SK-N-SH (cell line): ENCODE measurements around the gene ODAD2. TPM values are rescaled to one million over a fixed set of nuclear protein-coding genes. Genes with fewer than 3 reads are reported as not detected.

Experiments
- CTCF ChIA-PET: fragments of 300-600, 350-600 bp; formaldehyde crosslinking; extraction: SDS; loops from one replicate; lab custom pipeline; 2021; lab: Yijun Ruan, JAX
- POLR2A ChIA-PET: fragments of 350-600 bp; sonication (Branson Sonifier 250); formaldehyde crosslinking; extraction: SDS; loops from one replicate; lab custom pipeline; 2020; ENCODE audit warnings: antibody characterized with exemption, inconsistent platforms; lab: Yijun Ruan, JAX
- DNase-seq: peaks from one replicate; pipeline ENCODE4 v3.0.0; 2012
- H2AFZ ChIP-seq: fragments of 200-600 bp; sonication (generic); 2 replicates; pipeline ENCODE4 v1.8.1; 2016; ENCODE audit warnings: antibody characterized with exemption, mild to moderate bottlenecking, low read depth
- H3F3A ChIP-seq: fragments of 200-600 bp; sonication (generic); replicated peaks from 2 replicates; pipeline ENCODE3; 2016; ENCODE audit warnings: antibody characterized with exemption, mild to moderate bottlenecking; ENCODE audit not compliant: insufficient read depth
- H3K27ac ChIP-seq, 2 experiments: fragments of 200-500 bp in 1 of 2; fragments of 200-600 bp in 1 of 2; sonication (Bioruptor generic) in 1 of 2; sonication (generic), shearing (Covaris generic) in 1 of 2; 2 replicates each; pipeline versions ENCODE4 v1.5.1 to v1.6.1; 2014 to 2016; ENCODE audit warnings: low read depth in 2 of 2, inconsistent platforms in 1 of 2, low read length in 1 of 2, mild to moderate bottlenecking in 1 of 2, mixed read lengths in 1 of 2
- H3K27me3 ChIP-seq: fragments of 200-600 bp; sonication (generic), shearing (Covaris generic); 2 replicates; pipeline ENCODE4 v1.6.1; 2016; ENCODE audit warnings: mixed run types; ENCODE audit not compliant: insufficient read depth
- H3K36me3 ChIP-seq, 2 experiments: fragments of 200-500 bp in 1 of 2; fragments of 200-600 bp in 1 of 2; sonication (Bioruptor generic) in 1 of 2; sonication (generic) in 1 of 2; replicated peaks in 1 of 2; 2 replicates each; pipeline versions ENCODE3 to v1.5.1; 2014 to 2016; ENCODE audit warnings: low read length in 1 of 2, mild to moderate bottlenecking in 1 of 2; ENCODE audit not compliant: insufficient read depth in 2 of 2, control insufficient read depth in 1 of 2
- H3K4me1 ChIP-seq, 2 experiments: fragments of 200-500 bp in 1 of 2; fragments of 200-600 bp in 1 of 2; sonication (Bioruptor generic) in 1 of 2; sonication (generic), shearing (Covaris generic) in 1 of 2; 2 replicates each; pipeline versions ENCODE4 v1.5.1 to v1.6.1; 2014 to 2016; ENCODE audit warnings: low read depth in 1 of 2, low read length in 1 of 2, mixed run types in 1 of 2; ENCODE audit not compliant: insufficient read depth in 2 of 2, control insufficient read depth in 1 of 2
- H3K4me2 ChIP-seq: fragments of 200-600 bp; sonication (generic), shearing (Covaris generic); 2 replicates; pipeline ENCODE4 v1.6.1; 2017; ENCODE audit warnings: mixed run types
- H3K4me3 ChIP-seq, 2 experiments: fragments of 200-500 bp in 1 of 2; fragments of 200-600 bp in 1 of 2; sonication (Bioruptor generic) in 1 of 2; sonication (generic), shearing (Covaris generic) in 1 of 2; 2 replicates each; pipeline versions ENCODE4 v1.5.1 to v1.8.1; 2014 to 2016; ENCODE audit warnings: low read depth in 2 of 2, inconsistent platforms in 1 of 2, low read length in 1 of 2, mild to moderate bottlenecking in 1 of 2, mixed read lengths in 1 of 2, moderate library complexity in 1 of 2
- H3K79me2 ChIP-seq: fragments of 200-600 bp; sonication (generic); 2 replicates; pipeline ENCODE4 v1.8.1; 2017; ENCODE audit warnings: mild to moderate bottlenecking; ENCODE audit not compliant: insufficient read depth
- H3K9ac ChIP-seq: fragments of 200-600 bp; sonication (generic); 2 replicates; pipeline ENCODE4 v1.6.1; 2017; ENCODE audit warnings: mixed run types
- H3K9me2 ChIP-seq: fragments of 200-600 bp; sonication (generic); 2 replicates; pipeline ENCODE4 v1.6.1; 2017; ENCODE audit warnings: mixed run types
- H3K9me3 ChIP-seq: fragments of 200-600 bp; sonication (generic); 2 replicates; pipeline ENCODE4 v1.6.1; 2017; ENCODE audit warnings: mixed run types, mild to moderate bottlenecking, moderate library complexity
- H4K20me1 ChIP-seq: fragments of 200-600 bp; sonication (generic); 2 replicates; pipeline ENCODE4 v1.6.1; 2017; ENCODE audit warnings: mild to moderate bottlenecking, mixed run types; ENCODE audit not compliant: insufficient read depth
- EP300 ChIP-seq, 2 experiments: IDR thresholded peaks; 2 replicates each; pipeline versions ENCODE4 v1.4.0 to v1.6.1; 2012; ENCODE audit warnings: borderline replicate concordance in 1 of 2, low read depth in 1 of 2, low read length in 1 of 2
- EZH2phosphoT487 ChIP-seq: fragments of 200-600 bp; sonication (generic); IDR thresholded peaks from 2 replicates; pipeline ENCODE4 v1.6.1; 2017; ENCODE audit warnings: low read depth, mixed run types, mild to moderate bottlenecking, antibody characterized with exemption, moderate library complexity, borderline replicate concordance
- GABPA ChIP-seq: IDR thresholded peaks from 2 replicates; pipeline ENCODE4 v1.4.0; 2012; ENCODE audit warnings: low read depth, mild to moderate bottlenecking
- MXI1 ChIP-seq: IDR thresholded peaks from 2 replicates; pipeline ENCODE4 v1.6.1; 2012; ENCODE audit warnings: mild to moderate bottlenecking, low read depth, low read length, improper control_type of control experiment
- NRF1 ChIP-seq: IDR thresholded peaks from 2 replicates; pipeline ENCODE4 v1.6.1; 2012; ENCODE audit warnings: low read depth, mild to moderate bottlenecking, low read length
- POLR2AphosphoS5 ChIP-seq: IDR thresholded peaks from 2 replicates; pipeline ENCODE4 v1.6.1; 2012; ENCODE audit warnings: low read depth, low read length
- RAD21 ChIP-seq: IDR thresholded peaks from 2 replicates; pipeline ENCODE4 v1.6.1; 2012; ENCODE audit warnings: mild to moderate bottlenecking, low read length
- SIN3A ChIP-seq: IDR thresholded peaks from 2 replicates; pipeline ENCODE4 v1.6.1; 2012; ENCODE audit warnings: low read depth, mild to moderate bottlenecking, low read length, moderate library complexity, borderline replicate concordance
- SMC3 ChIP-seq: IDR thresholded peaks from 2 replicates; pipeline ENCODE4 v1.6.1; 2012; ENCODE audit warnings: low read depth, low read length, improper control_type of control experiment
- TAF1 ChIP-seq: IDR thresholded peaks from 2 replicates; pipeline ENCODE4 v1.6.1; 2012; ENCODE audit warnings: low read depth, mild to moderate bottlenecking, low read length, moderate library complexity, borderline replicate concordance
- TEAD4 ChIP-seq: IDR thresholded peaks from 2 replicates; pipeline ENCODE4 v1.4.0; 2012; ENCODE audit warnings: mild to moderate bottlenecking, borderline replicate concordance; ENCODE audit not compliant: insufficient read depth
- YY1 ChIP-seq: IDR thresholded peaks from 2 replicates; pipeline ENCODE4 v1.4.0; 2012; ENCODE audit warnings: low read depth, mild to moderate bottlenecking
- WGBS: methylation state at CpG from one replicate; pipeline ENCODE4 v1.1.6; 2017; ENCODE audit warnings: low lambda C conversion rate; 5-methylcytosine and 5-hydroxymethylcytosine counted together
- polyA plus RNA-seq, 3 experiments: library from polyadenylated mRNA; depleted of rRNA; stranded (reverse); fragments of >200 nt; gene quantifications; 2 replicates each; pipeline ENCODE4 v1.2.3, GENCODE V29; 2012
- TF ChIP-seq, protein P1 (sequence below): fragments of 150-350 bp; IDR thresholded peaks from 2 replicates; pipeline ENCODE4 v1.6.1; 2017; ENCODE audit warnings: antibody characterized with exemption, low read length, low read depth, borderline replicate concordance
- TF ChIP-seq, protein P2 (sequence below): IDR thresholded peaks from 2 replicates; pipeline ENCODE4 v1.6.1; 2012; ENCODE audit warnings: mild to moderate bottlenecking, low read depth, low read length, moderate library complexity
- TF ChIP-seq, protein P3 (sequence below): fragments of 200-600 bp; sonication (generic); IDR thresholded peaks from 2 replicates; pipeline ENCODE4 v1.6.1; 2017; ENCODE audit warnings: antibody characterized with exemption, mild to moderate bottlenecking, moderate library complexity

ODAD2 gene
- polyA plus RNA-seq, 1 of the 3 experiments (the other 2 are of a cell fraction): not detected

DNA sequence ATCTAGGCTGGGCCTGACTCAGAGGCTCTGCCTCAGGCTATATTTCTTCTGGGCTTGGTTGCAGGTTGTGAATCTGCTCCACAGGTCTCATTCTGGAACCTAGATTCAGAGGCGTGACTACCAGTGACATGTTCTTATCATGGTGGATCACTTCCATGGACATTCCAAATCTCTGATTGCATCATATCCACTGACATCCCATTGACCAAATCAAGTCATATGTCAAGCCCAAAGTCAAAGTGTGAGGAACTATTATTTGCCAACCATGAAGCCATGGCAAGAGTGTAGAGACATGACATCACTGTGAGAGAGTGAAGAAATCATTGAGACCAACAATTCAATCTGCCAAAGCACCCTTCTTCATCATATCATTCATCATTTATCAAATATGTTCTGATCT is 11.9 kb upstream of the ODAD2 start:
- TF ChIP-seq, protein P1, sequence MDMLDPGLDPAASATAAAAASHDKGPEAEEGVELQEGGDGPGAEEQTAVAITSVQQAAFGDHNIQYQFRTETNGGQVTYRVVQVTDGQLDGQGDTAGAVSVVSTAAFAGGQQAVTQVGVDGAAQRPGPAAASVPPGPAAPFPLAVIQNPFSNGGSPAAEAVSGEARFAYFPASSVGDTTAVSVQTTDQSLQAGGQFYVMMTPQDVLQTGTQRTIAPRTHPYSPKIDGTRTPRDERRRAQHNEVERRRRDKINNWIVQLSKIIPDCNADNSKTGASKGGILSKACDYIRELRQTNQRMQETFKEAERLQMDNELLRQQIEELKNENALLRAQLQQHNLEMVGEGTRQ: no peak
- TF ChIP-seq EP300 (IDR thresholded peaks at IDR 0.05; ENCODE audit: borderline replicate concordance in 1 of 2, low read depth in 1 of 2, low read length in 1 of 2): no peak
- no peak for TF ChIP-seq MXI1
- no peak for TF ChIP-seq SIN3A
- no peak for TF ChIP-seq POLR2AphosphoS5
- no peak for TF ChIP-seq SMC3
- TF ChIP-seq, protein P2, sequence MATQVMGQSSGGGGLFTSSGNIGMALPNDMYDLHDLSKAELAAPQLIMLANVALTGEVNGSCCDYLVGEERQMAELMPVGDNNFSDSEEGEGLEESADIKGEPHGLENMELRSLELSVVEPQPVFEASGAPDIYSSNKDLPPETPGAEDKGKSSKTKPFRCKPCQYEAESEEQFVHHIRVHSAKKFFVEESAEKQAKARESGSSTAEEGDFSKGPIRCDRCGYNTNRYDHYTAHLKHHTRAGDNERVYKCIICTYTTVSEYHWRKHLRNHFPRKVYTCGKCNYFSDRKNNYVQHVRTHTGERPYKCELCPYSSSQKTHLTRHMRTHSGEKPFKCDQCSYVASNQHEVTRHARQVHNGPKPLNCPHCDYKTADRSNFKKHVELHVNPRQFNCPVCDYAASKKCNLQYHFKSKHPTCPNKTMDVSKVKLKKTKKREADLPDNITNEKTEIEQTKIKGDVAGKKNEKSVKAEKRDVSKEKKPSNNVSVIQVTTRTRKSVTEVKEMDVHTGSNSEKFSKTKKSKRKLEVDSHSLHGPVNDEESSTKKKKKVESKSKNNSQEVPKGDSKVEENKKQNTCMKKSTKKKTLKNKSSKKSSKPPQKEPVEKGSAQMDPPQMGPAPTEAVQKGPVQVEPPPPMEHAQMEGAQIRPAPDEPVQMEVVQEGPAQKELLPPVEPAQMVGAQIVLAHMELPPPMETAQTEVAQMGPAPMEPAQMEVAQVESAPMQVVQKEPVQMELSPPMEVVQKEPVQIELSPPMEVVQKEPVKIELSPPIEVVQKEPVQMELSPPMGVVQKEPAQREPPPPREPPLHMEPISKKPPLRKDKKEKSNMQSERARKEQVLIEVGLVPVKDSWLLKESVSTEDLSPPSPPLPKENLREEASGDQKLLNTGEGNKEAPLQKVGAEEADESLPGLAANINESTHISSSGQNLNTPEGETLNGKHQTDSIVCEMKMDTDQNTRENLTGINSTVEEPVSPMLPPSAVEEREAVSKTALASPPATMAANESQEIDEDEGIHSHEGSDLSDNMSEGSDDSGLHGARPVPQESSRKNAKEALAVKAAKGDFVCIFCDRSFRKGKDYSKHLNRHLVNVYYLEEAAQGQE: no peak
- no peak for TF ChIP-seq TAF1
- TF ChIP-seq TEAD4: no peak
- no peak for TF ChIP-seq YY1
- TF ChIP-seq, protein P3, sequence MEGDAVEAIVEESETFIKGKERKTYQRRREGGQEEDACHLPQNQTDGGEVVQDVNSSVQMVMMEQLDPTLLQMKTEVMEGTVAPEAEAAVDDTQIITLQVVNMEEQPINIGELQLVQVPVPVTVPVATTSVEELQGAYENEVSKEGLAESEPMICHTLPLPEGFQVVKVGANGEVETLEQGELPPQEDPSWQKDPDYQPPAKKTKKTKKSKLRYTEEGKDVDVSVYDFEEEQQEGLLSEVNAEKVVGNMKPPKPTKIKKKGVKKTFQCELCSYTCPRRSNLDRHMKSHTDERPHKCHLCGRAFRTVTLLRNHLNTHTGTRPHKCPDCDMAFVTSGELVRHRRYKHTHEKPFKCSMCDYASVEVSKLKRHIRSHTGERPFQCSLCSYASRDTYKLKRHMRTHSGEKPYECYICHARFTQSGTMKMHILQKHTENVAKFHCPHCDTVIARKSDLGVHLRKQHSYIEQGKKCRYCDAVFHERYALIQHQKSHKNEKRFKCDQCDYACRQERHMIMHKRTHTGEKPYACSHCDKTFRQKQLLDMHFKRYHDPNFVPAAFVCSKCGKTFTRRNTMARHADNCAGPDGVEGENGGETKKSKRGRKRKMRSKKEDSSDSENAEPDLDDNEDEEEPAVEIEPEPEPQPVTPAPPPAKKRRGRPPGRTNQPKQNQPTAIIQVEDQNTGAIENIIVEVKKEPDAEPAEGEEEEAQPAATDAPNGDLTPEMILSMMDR: no peak
- TF ChIP-seq GABPA: no peak
- TF ChIP-seq EZH2phosphoT487: no peak
- no peak for TF ChIP-seq RAD21
- TF ChIP-seq NRF1: no peak
- DNase-seq: no peak
- H3K9me2 ChIP-seq: no peaks in the 10 kb centered on the region
- no peaks in the 10 kb centered on the region for H3K27me3 ChIP-seq
- no peaks in the 10 kb centered on the region for H3K79me2 ChIP-seq
- no peaks in the 10 kb centered on the region for H3K36me3 ChIP-seq
- H2AFZ ChIP-seq: no peak overlapping the region
- no peaks in the 10 kb centered on the region for H3K4me1 ChIP-seq
- no peaks in the 10 kb centered on the region for H3F3A ChIP-seq
- H4K20me1 ChIP-seq: no peaks in the 10 kb centered on the region
- no CpG with 5 or more reads among the region's 1 CpG for WGBS
- H3K9me3 ChIP-seq: no peaks in the 10 kb centered on the region
- H3K4me3 ChIP-seq: no peak overlapping the region
- H3K27ac ChIP-seq: no peak overlapping the region
- no peak overlapping the region for H3K4me2 ChIP-seq
- CTCF ChIA-PET: no interaction called here
- POLR2A ChIA-PET: no interaction called here
- no peak overlapping the region for H3K9ac ChIP-seq
